Activated naive CD4-positive, alpha-beta T cell treated with anti-CD3 and anti-CD28 coated beads, Interleukin-2, amount 50 U/mL, for 16 hours (primary cell): ENCODE measurements around the gene OSBPL7.

Source experiments
- DNase-seq: peaks from one replicate; pipeline ENCODE4 v3.0.0-alpha.2; 2020

Gene OSBPL7

DNA sequence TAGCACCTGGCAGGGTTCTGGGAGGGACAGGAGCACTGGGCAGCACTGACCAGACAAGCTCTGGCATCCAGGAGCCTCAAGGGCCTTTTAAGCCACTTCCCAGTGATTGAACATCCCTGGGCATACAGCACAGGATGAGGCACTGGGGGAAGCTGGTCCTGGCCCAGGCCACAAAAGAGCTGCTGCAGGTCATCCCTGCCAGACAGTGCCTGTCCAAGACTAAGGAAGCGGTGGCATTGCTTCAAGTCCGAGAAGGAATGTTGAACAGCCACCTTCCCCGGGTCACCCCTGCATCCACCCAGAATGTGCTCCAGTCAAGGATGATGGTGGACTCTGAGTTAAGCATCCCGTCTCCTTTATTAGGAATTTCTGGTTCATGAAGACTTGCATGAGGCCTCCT, 1.2 kb upstream of the OSBPL7 start:
- DNase-seq = no peak

DNA sequence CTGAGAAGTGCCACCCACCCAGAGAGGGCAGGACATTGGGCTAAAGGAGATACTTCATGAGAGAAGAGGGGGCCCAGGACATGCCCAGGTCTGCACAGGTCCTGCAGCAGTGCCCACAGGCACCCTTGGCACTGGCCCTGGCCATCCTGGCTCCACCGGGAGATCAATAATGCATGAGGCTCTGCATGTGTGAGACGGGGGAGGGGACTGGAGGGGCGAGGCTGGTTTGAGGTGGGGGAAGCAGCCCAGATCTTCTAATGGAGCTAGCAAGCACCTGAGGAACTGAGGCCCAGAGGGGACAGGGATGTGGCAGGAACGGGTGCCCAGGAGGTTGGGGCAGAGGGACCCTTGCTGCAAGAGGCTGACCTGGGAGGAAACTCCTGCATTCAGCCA, 567 bp downstream of the OSBPL7 start:
- DNase-seq = no peak

DNA sequence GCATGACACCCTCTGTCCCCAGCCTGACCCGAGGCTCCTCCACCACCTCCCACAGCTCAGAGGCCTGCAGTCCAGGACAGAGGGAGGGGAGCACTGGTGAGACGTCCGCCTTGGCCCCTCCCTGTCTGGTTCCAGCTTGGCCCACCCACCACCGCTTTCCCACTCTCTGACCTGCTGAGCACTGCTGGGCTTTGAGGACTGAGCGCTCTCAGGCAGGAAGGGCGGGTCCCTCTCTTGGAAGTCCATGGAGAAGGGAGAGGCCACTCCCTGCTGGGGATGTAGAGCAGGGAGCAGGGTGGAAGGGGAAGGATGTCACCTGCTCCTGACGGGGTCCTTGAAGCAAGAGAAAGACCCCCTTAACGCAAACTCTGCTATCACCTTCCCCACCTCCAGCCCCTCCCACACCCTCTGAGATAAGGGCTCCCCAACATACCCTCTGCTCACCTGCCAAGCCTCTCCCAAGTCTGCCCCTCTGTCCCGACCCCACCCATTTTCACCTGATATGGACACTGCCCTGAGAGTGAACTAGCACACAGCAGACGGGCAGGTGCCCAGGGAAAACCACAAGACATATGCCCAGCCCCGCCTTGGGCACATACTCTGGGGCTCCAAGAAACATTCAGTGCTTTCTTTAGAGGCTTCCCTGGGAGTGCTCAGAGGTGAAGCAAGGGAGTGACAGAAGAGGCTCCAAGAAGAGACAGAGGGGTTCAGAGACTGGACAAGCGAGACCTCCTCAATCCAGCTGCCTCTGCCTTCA, 1.4 kb downstream of the OSBPL7 start:
- no peak for DNase-seq

DNA sequence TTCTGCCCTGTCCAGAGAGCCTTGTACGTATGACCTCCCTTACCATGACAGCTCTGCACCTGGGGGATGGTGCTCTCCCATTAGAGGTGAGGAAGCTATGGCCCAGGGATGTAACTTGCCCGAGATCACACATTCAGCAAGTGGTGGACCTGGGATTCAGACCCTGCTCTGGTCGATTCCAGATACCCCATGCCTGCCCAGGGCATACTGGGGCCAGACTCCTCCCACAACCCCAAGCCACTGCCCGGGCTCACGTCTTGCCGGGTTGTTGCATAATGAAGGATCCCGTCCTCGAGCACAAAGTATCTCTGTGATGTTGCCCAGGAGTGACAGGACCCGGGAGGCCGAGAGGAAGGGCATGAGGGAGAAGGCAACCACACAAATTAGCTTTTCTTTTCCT, 2.1 kb downstream of the OSBPL7 start:
- no peak for DNase-seq

DNA sequence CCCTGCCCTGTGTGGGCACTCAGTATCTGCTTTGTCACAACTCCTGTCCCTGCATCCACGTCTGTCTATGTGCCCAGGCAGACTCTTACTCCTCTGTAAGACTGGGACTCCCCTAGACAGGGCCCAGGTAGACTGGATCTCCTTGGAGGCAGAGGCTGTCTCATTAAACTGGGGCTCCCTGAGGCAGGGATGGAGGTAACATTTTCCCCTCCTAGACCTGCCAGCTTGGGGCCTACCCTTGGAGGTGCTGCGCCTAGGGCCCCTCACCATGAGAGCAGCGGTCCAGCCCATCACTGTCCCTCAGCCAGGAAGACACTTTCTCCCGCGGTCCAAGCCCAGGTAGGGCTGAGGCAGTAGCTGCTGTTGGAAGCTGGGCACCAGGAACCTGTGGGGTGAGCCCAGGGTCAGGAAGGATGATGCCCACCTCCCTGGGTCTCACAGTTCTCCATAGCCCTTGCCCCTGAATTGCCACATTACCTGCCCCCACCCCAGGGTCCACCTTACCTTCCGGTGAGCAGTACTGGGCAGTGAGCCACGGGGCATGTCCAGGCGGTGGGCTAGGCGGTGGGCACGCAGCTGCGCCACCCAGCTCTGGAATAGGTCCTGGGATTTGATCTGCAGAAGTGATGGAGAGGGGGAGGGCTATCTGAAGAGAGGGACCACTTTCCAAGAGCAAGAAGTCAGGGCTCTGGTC, 3.4 kb downstream of the OSBPL7 start:
- DNase-seq = no peak

DNA sequence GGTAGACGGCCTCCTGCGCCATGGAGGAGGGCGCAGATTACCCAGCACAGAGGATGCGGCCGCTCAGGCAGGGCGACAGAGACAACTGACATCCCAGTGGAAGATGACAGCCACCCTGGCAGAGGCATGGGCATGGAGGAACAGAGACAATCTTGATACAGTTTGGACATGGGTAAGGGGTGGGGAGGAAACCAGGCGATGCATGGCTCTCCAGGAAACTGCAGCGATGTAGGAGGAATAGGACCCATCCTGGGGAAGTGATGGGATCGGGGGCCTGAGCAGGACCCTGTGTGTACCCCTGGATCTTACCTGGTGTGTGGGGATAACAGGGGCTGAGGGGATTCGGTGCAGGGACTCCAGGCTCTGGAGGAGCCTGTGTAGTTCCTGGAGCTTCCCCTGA, 4.6 kb downstream of the OSBPL7 start:
- DNase-seq = no peak

DNA sequence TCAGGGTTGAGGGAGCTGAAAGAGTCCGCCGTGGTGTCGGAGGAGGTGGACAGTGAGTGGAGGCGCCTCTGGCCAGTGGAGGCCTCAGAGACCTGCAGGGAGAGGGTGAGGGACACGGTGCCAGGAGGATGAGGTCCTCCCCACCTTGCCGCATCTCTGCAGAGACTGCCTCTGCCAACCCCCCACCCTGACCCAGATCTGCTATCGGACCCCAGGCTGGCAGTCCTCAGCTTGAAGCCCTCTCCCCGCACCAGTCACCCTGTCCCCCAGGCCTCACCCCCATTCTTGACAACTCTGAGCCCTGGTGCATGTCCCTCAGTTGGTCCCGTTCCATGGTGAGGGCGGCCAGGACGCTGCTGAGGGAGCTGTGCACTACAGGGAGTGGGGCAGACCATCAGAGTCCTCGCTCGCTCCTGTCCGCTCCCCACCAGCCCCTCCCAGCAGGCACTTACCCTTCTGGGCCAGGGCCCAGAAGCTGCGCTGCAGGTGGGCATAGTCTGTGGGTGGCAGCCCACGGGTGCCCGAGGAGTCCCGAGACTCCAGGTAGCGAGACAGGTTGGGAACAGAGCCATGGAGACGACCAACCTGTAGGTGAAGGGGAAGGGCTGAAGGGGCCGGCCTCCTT, 5.4 kb downstream of the OSBPL7 start:
- DNase-seq = no peak

DNA sequence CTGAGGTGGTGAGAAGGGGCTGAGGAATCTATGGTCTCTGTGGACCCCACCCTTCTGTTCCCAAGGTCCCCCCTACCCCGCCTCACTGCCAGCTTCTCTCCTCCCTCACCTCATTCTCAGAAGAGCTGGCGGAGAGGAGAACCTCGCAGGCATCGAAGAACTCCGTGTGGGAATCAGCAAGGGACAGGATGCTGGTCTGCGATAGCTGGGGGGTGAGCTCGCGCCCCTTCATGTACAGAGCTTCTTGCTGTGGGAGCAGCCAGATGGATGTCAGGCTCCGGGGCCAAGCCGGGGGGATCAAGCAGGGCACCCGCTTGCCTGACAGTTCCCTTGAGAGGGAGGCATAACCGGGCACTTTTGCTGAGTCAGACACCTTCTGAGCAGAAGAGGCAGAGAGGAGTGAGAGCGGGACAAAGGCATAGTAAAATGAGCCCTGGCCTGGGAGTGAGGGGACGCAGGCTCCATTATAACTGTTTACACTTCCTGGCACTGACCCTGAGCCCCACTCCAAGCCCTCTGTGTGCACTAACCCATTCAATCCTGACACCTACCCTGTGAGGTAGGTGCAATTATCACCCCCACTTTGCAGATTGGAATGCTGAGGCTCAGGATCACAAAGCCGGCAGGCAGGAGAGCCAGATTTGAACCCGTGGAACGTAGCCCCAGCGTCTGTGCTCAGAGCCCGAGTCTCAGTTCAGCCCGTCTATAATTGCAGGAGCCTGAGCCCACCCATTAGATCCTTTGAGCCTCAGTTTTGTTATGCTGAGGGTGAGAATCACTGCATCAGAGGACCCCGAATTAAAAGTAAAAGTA, 6.3 kb downstream of the OSBPL7 start:
- no peak for DNase-seq

DNA sequence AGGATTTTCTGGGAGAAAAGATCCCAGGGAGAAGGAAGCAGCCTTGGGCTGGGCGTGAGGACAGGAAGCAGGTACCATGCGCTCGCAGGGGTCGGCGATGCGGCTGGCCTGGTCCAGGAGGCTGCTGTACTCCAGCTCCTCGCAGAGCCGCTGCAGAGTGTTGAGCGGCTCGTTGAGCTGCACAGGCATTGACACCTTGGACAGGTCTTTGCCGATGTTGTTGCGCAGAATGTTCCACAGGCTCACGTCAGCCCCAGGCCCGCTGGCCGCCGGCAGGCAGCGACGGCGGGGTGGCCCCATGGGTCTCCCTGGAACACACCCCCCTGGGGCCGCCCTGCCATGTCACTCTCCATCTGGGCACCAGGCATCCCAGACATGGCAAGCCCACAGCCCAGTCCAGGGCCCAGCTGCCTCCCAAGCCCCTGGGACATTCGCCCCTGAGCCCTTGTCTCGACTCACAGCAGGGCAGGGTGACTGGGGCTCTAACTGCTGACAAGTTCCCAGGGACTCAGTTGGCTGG, 8.0 kb downstream of the OSBPL7 start:
- DNase-seq = no peak

DNA sequence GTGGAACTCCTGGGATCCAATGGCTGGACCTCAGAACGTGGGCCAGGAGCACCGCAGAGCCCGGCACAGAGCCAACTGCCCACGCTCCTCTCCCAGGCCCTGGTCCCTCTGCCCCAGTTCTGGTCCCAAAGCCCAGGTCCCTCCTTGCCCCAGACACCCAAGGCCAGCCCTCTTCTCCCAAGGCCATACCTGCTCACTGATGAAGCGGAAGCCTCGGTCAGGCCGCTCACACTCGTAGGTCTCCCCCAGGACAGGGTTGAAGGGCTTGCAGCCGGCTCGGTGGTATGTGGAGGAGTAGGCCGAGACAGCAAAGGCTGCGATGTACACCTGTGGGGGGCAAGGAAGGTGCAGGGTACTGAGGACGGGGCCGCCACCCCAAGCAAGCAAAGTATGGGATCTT, 8.5 kb downstream of the OSBPL7 start:
- DNase-seq = no peak

DNA sequence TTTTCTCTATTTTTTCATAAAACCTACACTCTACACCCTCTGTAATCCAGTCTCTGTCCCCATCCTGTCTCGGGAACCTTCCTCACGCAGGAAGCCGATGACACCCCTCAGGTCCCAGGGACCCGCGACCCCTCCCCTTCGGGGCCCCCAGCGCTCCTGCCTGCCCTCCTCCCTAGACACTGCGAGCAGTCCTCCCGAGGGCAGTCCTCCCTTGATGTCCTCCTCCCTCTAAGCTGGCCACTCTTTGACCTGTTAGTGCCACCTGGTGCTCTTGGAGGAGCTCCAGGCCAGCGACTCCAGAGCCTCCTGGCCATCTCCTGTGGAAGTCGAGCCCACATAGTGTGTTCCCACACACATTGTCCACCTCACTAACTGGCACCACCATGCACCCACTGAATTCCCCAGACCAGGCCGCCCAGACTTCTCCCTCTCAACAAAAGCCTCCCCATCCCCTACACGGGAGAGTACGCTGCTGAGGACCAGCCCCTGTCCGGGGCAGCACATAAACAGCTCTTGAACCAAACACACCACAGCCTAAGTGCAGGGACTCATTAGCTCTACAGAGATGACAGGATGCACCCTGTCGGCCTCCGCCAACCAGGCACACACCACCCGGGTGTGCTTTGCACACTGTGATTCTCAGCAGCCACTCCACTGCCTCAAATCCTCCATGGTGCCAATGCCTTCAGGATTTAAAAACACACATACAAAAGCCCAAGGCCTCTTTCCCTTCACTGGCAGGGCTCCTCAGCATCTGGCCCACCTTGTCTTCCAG, 9.3 kb downstream of the OSBPL7 start:
- no peak for DNase-seq

DNA sequence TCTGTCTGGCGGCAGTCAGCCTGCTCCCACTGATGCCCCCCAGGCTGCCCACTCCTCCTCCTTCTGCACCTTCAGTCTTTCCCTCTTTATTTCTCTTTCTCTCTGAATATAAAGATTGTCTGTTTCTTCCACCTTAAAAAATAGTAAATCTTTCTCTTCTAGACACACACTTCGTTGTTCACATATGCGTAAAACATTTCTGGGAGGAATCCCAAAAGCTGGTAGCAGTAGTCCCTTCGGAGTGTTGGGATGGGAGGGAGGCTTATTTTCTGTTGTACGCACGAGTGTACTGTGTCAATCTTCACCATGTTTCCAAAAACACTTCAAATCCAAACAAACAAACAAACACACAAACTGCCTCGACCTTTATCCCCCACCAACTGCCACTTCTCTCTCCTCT, 9.9 kb downstream of the OSBPL7 start:
- no peak for DNase-seq

DNA sequence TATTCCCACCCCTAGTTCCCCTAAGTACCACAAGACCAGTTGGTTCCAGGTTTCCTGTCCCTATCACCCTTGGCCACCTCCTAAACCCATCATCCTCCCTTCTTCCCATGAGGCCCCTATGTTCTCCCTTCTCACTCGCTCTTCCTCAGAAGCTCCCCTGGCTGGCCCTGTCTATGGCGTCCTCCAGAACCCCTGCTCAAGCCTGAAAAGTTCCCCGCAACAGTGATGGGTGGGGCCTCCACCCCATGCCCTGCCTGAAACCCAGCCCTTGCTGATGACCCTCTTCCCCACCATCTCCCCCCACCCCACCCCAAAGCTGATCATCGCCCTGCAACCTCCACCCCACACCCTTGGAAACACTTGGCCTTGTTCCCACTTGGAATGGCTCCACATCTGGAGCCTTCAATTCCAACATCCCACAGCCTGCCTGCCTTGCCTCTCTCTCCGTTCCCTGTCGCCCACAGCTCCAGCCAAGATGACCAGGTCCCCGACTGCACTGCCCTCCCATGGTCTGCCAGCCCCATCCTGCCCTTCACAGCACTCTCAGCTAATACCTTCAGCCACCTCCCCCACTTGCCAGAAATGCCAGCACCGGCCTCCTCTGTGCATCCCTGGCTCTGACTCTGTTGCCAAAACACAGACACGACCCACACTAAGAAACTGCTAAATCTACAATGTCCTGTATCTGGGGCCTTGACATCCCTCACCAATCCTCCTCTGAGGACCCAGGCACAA, 10.5 kb downstream of the OSBPL7 start:
- no peak for DNase-seq

DNA sequence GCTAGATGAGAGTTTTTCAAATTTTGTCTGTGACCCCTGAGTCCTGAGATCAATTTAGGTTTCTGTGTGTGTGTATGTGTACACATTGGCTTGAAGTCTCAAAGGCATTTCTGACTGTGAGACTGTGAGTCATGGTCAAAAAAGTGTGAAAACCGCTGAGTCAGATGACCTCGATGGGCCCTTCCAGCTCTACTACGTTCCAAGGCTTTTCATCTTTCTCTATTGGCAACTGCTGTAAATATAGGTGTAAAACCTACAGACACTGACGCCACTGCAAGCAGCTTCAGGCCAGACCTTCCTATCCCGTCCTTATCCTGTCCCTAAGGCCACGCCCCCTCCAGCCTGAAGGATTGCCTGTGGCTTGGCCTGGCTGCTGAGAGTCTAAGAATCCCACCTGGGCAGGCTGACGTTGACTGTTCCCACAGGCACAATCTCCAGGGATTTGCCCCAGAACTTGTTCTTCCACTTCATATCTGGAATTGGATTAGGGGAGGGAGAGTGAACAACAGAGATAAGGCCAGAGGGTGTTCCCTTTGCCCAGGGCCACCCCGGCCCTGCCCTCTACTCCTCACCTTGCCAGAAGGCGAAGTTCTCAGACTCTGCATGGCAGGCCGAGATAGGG, 11.3 kb downstream of the OSBPL7 start:
- no peak for DNase-seq

DNA sequence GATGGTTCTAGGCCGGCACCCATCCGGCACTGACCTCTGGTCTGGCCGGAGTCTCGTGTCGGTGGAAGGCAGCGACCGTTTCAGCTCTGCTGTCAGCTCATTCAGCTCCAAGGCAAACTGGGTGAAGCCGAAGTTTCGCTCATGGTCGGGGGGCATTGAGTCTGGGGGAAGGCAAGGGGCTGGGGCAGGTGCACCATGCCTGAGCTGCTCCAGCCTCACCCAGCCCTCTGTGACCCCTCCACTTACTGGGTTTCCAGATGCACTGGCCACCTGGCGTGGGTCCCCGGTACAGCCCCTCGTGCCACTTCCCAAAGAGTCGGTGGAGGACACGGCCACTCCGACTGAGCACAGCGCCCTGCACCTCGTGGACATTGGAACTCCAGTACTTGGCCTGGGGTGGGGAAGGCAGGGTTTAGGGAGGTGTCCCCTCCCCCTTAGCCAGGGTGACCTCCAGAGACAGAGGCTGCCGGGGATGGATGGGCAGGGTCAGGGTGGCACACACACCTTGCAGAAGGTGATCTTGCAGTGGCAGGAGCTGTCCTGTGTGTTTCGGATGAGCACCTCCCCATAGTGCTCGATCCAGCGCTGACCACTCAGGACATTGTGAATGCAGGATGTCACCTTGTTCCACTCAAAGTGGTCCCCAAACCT, 12.6 kb downstream of the OSBPL7 start:
- DNase-seq = no peak

DNA sequence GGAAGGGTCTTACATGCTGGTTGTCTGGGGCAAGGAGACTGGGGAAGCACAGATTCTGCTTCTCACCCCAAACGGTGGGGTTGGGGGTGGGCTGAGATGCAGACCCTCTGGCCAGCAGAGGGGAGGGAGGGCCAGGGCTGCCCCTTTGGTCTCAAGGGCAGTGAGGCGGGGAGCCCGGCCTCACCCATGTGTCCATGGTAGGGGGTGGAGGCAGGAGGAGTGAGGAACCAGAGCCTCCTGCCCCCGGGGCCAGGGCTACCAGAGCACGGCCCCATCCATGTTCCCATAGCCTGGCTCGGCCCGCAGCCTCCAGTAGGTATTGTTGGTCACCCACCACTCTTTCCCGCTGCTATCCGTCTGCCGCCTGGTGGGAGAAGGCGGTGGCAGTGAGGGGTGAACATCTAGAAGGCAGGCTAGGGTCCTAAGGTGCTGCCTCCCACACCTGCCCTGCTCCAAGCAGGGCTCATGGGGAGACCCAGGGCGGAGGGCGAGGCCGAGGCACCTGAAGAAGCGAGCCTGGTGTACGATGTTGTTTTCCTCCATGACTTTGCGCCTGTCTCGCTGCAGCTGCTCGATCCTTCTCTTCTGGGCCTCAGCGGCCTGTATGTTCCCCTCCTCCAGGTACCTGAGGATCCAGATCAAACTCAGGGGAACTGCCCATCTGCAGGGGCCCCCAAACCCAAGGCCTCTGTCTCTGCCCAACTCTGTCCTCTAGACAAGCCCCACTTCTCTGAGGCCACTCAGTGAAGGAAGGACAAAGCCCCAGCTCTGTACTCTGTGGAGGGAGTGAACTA, 13.4 kb downstream of the OSBPL7 start:
- DNase-seq = no peak

DNA sequence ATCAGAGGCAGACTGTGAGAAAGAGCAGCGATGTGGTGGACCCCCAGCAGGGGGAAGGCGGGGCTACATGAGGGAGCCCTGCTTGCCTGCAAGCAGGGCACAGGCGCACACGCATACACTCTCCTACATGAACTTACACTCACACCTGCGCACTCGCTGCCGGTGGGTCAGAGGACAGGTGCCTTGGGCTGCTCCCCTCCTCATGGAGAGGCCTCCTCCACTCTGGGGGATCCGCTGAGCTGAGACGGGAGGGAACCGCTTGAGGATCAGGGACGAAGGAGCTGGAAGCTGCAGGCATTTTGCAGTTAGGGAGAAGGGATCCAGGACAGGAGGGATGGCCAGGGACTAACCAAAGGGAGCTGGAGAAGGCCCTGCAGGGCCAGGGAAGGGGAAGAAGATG, 14.2 kb downstream of the OSBPL7 start:
- no peak for DNase-seq

DNA sequence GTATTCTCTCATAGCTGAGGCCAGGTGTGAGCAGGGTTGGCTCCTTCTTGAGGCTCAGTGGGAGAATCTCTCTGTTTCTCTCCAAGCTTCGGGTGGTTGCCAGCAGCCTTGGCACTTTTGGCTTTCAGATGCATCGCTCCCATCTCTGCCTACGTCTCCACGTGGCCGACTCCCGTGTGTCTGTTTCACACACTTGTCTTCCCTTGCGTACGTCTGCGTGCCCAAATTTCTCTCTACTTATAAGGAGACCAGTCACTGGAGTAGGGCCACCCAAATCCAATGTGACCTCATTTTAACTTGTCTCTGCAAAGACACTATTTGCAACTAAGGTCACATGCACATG, 14.7 kb downstream of the OSBPL7 start:
- no peak for DNase-seq

DNA sequence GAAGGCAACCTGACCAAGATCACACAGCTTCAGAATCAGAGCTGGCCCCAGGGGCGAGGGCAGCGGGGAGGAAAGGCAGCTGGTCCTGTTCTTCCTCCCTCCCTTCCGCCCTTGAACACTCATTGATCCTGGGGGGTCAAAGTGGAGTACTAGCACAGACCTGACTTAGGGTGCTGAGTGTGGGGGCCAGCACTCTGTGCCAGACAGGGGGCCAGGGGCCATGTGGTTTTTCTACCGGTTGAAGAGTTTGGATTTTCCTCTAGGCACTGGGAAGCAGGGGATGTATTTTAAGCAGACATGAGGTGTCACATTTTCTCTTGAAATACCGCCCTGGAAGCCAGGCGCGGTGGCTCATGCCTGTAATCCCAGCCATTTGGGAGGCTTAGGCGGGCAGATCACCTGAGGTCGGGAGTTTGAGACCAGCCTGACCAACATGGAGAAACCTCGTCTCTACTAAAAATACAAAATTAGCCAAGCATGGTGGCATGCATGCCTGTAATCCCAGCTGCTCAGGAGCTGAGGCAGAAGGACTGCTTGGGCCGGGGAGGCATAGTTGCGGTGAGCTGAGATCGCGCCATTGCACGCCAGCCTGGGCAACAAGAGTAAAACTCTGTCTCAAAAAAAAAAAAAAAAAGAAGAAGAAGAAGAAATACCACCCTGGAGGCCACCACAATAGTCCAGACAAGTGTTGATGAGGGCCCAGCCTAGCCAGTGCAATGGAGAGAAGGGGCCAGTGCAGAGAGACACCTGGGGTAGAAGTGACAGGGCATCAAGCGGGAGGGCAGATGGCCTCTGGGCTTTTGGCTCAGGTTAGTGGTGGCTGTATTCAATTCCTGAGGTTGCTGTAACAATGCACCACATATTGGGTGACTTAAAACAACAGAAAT, 15.3 kb downstream of the OSBPL7 start:
- DNase-seq = no peak
